Testis (tissue), 3 donors: ENCODE data around the gene ZNF274. TPM values are rescaled to one million over a fixed set of nuclear protein-coding genes. Genes with fewer than 3 reads are reported as not detected.

Experiments
- DNase-seq: peaks from one replicate; pipeline ENCODE4 v3.0.0-alpha.2; 2019
- H3K27ac ChIP-seq, 2 donors: fragments of 200-600 bp; sonication (generic); one replicate each; pipeline ENCODE4 v1.5.1; 2019
- H3K27me3 ChIP-seq: fragments of 200-600 bp; sonication (generic); one replicate; pipeline ENCODE4 v1.5.1; 2019
- H3K36me3 ChIP-seq: fragments of 200-600 bp; sonication (generic); one replicate; pipeline ENCODE4 v1.5.1; 2017; ENCODE audit warnings: low read depth; ENCODE audit errors: missing control alignments
- H3K4me1 ChIP-seq: fragments of 200-600 bp; sonication (generic); one replicate; pipeline ENCODE4 v1.5.1; 2019
- H3K4me3 ChIP-seq, 2 donors: fragments of 200-600 bp; sonication (generic); one replicate each; pipeline ENCODE4 v1.5.1; 2017 to 2019
- H3K9me3 ChIP-seq: fragments of 200-600 bp; sonication (generic); one replicate; pipeline ENCODE4 v1.5.1; 2017
- CTCF ChIP-seq, 3 experiments: fragments of 450-650 bp in 2 of 3; fragments of 200-600 bp in 1 of 3; sonication (generic) in 1 of 3; IDR thresholded peaks; one replicate each; pipeline ENCODE4 v1.5.1; 2016 to 2019; ENCODE audit warnings: antibody characterized with exemption in 3 of 3, mild to moderate bottlenecking in 2 of 3, moderate library complexity in 1 of 3
- POLR2A ChIP-seq: fragments of 450-650 bp; IDR thresholded peaks from one replicate; pipeline ENCODE4 v1.6.1; 2017; ENCODE audit warnings: antibody characterized with exemption, mild to moderate bottlenecking, moderate library complexity
- WGBS, 2 donors: methylation state at CpG; one replicate each; pipeline ENCODE4 v1.1.5; 2018; 5-methylcytosine and 5-hydroxymethylcytosine counted together
- intact Hi-C: fragments of 100-400 bp; cut with DNase I; formaldehyde crosslinking; loops from one replicate; pipeline ENCODE4 v1.15.1; 2023; ENCODE audit warnings: low total_unique reads
- polyA plus RNA-seq: library from polyadenylated mRNA; stranded (reverse); fragments of 350-450 nt; fragmentation: Illumina TruSeq; extraction: RNeasy Lipid Tissue Mini Kit (QIAGEN cat#74804); gene quantifications from one replicate; pipeline ENCODE4 v1.2.3, GENCODE V29; 2014; ENCODE audit warnings: low read depth, low replicate concordance; ENCODE audit not compliant: insufficient read depth
- total RNA-seq, 2 donors: library from RNA; depleted of rRNA; stranded (reverse); fragments of >200 nt; gene quantifications; one replicate each; pipeline ENCODE4 v1.2.3, GENCODE V29; 2016

Gene ZNF274
- total and polyA plus RNA-seq, 3 donors from 2014 or later = 34.2 to 48.0 (median 42.6) TPM

DNA sequence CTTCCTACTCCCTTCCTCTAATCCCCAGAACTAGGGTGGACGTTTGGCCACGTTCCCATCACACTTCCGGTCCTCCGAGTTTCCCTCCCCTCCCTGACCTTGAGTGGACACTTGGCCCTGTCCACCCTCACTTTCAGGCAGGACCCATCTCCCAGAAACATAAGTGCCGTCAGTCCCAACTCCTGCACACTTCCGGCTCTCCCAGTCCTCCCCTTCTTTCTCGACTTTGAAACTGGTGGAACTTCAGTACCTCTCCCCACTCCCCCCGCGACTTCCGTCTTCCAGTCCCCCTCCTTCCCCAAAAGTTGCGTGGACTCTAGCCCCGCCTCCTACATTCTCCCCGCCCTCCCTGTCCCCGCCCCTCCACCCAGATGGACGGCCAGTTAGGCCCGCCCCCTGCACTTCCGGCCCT lies 278 bp upstream of the ZNF274 start:
- no peaks in the 10 kb centered on the region for H3K27me3 ChIP-seq
- H3K9me3 ChIP-seq = no peaks in the 10 kb centered on the region
- WGBS, 2 donors = 1% methylated on average over 14 to 17 of the region's 17 CpGs
- H3K27ac ChIP-seq = peak overlapping the region; percentile 98 to 100
- TF ChIP-seq POLR2A (no peak), CTCF (IDR thresholded peaks at IDR 0.05) (no peak)
- intact Hi-C loops = no loop called here
- no peak for DNase-seq
- H3K4me3 ChIP-seq = peak overlapping the region; percentile 74 to 99
- H3K36me3 ChIP-seq = no peaks in the 10 kb centered on the region
- no peaks in the 10 kb centered on the region for H3K4me1 ChIP-seq

- no peaks in the 10 kb centered on the region for H3K36me3 ChIP-seq
Observed at GRCh38 chr19:58183817-58184215, 955 bp downstream of the ZNF274 start.

GRCh38 chr19:58196901-58197616 lies 14.2 kb downstream of the ZNF274 start:
- Histone ChIP-seq H3K4me3 (no peak overlapping the region), H3K4me1 (no peaks in the 10 kb centered on the region), H3K27me3 (no peaks in the 10 kb centered on the region), H3K9me3 (no peaks in the 10 kb centered on the region), H3K36me3 (no peaks in the 10 kb centered on the region), H3K27ac (no peak overlapping the region)
- 62 to 95% methylated on average over 6 of the region's 6 CpGs for WGBS, 2 donors
- DNase-seq = no peak
- intact Hi-C loops = no loop called here
- TF ChIP-seq CTCF (IDR thresholded peaks at IDR 0.05) = no peak
- no peak for TF ChIP-seq POLR2A

More at GRCh38 chr19:58183817-58184215, 955 bp downstream of the ZNF274 start:
- no peak for DNase-seq
- Histone ChIP-seq H3K4me3 (peak overlapping the region; percentile 74 to 99), H3K27me3 (no peaks in the 10 kb centered on the region), H3K4me1 (no peaks in the 10 kb centered on the region), H3K9me3 (no peaks in the 10 kb centered on the region), H3K27ac (peak overlapping the region; percentile 98 to 100)
- intact Hi-C loops = no loop called here
- WGBS, 2 donors = 10 to 20% methylated on average over 6 to 13 of the region's 13 CpGs
- TF ChIP-seq CTCF (IDR thresholded peaks at IDR 0.05) = no peak

DNA sequence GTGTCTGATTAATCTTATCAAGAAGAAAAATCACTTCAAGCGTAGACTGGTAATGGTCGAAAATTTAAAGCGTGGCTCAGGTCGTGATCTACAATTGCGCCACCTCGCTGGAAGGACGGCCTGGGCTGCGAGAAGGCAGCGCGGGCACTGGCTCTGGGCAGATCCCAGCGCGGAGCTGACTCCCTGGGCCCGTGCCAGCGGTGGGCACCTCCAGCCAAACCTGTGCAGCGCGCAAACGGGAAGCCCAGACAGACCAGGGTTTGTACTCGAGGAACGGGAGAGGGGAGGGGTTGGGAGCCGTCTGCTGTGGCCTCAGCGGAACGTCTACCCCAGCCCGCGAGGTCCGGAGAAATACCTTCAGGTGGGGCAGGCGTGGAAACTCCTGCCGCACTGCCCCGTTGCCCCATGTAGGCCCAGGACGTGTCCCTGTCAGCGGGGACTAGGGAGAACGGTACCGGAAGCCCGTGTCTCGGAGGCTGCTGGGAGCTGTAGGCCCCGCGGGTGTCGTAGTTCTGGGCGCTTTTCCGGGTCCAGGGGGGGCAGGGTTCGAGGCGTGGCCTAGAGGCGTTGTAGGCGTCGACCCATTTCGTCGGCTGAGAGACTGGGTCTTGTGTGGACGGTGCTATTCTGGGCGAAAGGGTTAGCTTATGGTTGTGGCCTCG lies 21.1 kb downstream of the ZNF274 start:
- 18 to 19% methylated on average over 46 to 49 of the region's 49 CpGs for WGBS, 2 donors
- intact Hi-C loops = no loop called here

More for the DNA sequence above, 21.1 kb downstream of the ZNF274 start:
- Histone ChIP-seq H3K36me3 (no peaks in the 10 kb centered on the region), H3K4me1 (no peaks in the 10 kb centered on the region), H3K27me3 (no peaks in the 10 kb centered on the region), H3K9me3 (no peaks in the 10 kb centered on the region), H3K27ac (no peak overlapping the region), H3K4me3 (peak overlapping the region; percentile 39 to 49)
- DNase-seq = peak; percentile 50
- TF ChIP-seq POLR2A (no peak), CTCF (IDR thresholded peaks at IDR 0.05) (no peak)
